ENCODE data around the gene NKAPD1.
A peak's percentile ranks its signal among the peaks of the same experiment; 100 is the strongest.

NKAPD1 gene

DNA sequence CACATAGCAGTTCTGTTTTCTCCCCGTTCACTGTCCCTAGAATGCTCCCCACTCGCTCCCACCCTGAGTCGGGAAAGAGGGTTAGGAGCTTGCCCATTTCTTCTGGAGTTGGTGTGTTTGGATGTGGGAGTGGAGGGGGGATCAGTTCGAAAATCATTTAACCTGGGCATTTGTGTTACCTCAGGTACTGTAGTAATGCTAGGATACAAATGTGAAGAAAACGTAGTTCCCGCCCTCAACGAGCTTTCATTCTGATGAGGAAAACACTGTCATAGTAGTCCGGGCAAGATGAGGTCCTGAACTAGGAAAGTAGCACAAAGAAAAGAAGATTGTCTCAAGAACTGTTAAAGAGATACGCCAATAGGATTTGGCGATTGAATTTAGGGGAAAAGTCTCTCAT lies 13.1 kb downstream of the NKAPD1 start:
- DNase-seq = peak in 2 of 3 donors; percentile 17 to 21

DNA sequence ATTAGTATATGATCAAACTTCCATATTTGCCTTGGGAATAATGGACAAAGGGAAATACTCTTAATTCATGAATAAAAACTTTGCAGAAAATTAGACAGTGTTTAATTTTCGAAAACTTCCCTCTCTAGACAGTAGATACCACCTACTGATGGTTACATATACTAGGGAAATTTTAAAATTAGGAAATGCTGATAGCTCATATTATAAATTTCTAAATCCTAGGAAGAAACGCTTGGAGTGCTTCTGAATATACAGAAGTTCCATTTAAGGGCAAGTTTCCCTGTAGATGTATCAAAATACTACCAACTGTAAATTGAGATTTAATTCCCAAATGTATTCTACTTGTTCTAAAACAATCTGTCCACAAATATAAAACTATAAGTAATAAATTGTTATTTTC lies 21.2 kb downstream of the NKAPD1 start:
- peak in 2 of 3 donors; percentile 45 to 57 for DNase-seq

DNA sequence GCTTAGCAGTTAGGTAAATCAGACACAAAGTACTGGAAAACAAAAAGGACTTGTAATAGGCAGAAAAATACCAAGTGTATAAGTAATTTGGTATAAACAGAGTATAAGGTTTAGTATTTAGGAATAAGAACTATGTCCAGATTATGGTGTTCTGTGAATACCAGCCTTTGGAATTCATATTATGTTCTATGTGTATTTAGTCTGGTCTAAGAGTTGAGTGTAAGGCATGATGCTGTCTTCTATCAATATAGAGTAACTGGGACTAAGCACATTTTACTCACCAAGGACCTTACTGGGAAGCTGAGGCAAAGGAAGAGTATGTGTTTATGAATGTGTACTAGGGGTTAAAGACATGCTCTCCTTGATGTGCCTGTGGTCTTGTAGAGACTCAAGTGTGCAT lies 22.1 kb downstream of the NKAPD1 start:
- DNase-seq = no peak

DNA sequence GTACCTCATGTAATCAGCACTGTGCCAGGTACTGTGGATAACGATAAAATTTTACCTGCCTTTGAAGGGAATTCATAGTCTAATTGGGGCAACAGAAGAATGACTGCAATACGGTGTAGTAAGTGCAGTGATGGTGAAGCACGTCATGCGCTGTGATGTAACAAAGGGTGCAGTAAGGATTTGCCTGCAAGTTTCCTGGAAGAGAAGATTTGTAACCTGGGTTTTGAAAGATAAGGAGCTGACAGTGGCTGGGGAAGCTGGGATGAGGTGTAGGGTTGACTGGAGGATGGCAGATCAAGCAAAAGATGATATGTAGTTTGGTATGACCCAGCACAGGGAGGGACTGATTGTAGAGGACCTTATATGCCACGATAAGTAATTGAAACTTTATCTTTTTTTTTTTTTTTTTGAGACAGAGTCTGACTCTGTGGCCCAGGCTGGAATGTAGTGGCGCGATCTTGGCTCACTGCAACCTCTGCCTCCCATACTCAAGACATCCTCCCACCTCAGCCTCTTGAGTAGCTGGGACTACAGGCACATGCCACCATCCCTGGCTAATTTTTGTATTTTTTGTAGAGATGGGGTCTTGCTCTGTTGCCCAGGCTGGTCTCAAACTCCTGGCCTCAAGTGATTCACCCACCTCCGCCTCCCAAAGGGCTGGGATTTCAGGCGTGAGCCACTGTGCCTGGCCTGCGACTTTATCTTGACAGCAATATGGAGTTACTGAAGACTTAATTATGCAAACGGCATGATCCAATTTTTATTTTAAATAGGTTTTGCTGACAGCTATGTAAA lies 23.8 kb downstream of the NKAPD1 start:
- no peak for DNase-seq

DNA sequence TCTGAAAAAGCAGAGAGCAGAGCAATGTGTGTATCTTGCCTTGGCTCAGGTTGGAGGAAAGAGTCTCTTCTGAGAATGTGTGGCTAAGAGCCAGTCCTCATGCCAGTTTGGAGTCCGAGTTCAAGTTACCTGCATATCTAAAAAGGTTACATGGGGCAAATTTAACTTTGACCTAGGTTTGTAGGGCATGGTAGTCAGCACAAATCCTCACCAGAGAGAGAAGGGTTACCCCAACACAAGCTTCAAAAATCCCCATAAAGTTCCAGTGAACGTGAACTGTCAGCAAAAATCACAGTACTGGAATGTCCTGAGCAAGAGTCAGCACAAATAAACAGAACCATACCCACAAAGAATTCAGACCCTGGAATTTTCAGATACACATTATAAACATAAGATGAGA lies 26.4 kb downstream of the NKAPD1 start:
- DNase-seq = peak; percentile 68 to 90 (median 78)

DNA sequence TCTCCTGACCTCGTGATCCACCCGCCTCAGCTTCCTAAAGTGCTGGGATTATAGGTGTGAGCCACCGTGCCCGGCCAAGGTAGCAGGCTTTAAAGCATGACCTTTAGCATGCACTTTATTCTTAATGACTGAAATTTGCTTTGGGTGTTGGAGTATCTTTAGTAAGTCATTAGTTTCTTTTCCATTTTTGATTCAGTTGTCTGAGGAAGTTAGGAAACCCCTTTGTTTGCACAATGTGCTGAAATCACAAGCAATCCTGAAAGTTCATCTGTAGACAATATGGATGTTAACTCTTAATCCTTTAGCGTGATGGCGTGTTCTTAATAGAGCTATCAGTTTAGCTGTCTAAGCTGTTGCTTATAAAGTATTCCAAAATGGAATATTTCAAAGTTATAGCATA lies 29.3 kb downstream of the NKAPD1 start:
- peak; percentile 70 to 93 (median 92) for DNase-seq

DNA sequence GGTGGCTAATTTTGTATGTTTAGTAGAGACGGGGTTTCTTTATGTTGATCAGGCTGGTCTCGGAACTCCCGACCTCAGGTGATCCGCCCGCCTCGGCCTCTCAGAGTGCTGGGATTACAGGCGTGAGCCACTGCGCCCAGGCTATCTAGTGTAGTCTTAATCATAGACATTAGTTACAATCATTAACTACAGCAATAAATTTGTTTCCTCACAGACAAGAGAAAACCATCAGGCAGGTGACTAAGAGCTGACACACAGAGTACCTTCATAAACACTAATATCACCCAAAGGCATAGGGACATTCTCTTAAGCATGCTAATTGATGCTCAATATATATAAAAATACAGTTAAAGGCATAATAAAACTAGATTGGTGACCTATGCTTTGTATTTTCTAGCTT lies 32.0 kb downstream of the NKAPD1 start:
- no peak for DNase-seq

DNA sequence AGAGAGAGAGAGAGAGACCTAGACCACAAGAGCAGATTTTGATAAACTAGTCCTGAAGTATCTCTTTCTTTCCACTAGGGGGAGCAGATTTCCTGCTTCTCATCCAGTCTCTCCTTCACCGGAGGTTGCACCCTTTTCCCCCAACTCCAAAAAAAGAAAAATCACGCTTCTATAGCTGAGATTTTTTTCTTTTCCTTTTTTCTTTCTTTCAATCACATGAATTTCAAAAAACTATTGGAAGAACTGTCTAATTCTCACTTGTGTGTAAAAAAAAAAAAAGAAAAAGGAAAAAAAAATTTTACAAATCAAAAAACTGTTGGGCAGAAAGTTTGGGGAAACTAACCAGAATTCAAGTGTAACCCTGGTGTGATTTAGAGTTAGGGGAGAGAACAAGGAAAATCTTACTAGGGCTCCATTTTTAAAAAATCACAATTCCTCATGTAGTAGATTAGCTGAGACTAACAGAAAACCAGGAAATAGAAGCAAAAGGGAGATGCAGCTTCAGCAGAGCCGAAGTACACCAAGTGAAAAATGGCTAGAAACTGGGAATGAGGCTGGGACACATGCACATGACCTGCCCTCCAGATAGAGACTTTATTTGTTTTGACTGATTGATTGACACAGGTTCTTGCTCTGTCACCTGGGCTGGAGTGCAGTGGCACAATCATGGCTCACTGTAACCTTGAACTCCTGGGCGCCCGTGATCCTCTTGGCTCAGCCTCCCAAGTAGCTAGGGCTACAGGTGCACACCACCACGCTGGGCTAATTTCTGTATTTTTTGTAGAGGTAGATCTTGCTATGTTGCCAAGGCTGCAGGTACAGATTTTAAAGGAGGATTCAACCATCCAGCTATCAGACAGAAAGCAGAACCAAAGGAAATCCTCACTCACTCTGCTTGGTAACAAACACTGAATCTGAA lies 39.7 kb downstream of the NKAPD1 start:
- DNase-seq = peak; percentile 68 to 88 (median 80)

DNA sequence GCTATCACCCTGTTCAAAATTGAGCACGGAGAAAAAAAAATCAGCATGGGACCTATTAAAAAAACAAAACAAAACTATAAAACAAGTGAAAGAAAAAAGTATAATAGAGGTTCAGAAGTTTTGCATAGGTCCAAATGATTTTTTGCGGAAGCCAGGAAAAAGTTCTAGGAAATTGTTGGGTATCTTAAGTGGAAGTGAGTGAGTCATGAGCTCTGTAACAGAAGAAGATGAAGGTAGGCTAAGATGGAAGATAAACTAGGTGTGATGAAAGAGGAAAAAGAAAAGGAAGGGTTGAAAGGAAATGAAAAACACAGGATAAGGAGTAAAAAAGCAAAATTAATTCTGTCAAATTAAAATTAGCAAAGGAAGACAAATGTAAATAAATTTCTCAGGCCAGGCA lies 40.4 kb downstream of the NKAPD1 start:
- DNase-seq = no peak

DNA sequence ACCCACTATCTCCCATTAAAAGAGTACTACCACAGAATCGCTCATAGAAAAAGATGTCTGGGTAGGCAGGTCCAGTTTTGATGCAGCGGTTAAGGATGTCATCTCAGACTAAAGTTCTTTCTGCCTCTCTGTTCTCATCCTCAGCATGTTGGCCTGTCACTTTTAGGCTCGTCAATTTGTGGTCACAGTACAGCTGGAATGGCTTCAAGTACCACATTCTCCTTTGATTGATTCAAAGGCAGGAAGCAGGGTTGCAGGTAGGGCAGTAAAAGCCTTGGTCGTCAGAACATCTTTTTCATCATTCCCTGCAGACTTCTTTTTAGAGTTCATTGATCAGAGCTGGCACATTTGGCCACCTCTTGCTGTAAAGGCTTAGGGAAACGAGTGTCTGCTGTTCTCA lies 41.3 kb downstream of the NKAPD1 start:
- no peak for DNase-seq

DNA sequence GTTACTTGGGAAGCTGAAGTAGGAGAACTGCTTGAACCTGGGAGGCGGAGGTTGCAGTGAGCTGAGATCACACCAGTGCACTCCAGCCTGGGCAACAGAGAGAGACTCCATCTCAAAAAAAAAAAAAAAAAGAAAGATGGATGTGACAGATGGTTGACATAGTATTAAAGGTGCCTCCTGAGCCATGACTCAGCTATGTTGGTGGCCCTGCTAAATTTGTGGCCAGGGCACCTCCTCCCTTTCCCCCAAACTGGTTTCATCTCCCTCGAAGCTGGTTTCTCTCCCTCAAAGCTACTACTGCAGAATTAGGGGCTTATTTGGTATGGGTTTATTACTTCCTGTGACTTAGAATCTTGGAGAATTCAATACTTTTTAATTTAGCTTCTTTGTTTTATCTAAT lies 44.1 kb downstream of the NKAPD1 start:
- no peak for DNase-seq

DNA sequence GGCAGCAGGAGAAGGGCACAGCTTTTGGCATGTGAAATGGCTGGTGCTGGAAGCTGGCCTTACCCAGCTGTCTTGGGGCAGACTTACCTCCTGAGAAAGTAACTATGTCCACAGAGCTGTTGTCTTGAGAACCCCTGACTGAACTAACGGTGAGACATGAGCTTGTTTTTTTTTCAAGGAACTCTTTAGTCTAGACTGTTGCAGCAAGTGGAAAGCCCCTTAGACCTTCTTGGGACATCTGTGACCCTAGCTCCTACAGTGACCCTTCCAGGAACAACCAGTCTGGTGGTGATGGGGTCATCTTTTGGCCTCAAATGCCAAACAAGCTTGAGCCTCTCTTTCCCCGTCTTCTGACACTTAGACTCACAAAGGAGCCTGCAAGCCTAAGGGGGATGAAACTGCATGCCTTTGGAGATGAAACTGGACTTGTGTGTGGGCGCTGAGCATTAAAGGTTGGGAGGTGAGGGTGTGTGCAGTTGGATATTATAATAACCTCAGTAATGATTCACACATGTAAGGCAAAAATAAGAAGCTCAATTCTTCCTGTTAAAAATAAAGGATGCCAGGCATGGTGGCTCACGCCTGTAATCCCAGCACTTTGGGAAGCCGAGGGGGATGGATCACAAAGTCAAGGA lies 48.0 kb downstream of the NKAPD1 start:
- peak; percentile 68 to 81 (median 73) for DNase-seq

DNA sequence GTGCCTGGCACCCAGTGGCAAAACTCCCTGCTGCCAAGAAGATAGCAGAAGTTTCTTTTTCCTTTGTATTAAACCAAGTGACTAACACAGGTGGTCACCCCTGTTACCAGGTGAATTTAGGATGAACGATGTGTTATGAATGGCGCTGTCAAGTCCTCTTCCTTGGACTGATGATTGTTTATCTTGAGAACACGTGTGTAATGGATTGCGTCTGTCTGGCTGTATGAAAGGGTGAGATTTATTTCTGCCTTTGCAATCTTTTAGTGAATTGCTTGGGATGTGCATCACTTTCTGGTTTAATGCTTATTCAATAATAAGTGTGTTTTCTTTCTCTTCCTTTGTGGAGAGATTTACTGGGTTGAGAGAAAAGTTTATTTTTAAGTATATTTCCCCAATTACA lies 49.0 kb downstream of the NKAPD1 start:
- no peak for DNase-seq

DNA sequence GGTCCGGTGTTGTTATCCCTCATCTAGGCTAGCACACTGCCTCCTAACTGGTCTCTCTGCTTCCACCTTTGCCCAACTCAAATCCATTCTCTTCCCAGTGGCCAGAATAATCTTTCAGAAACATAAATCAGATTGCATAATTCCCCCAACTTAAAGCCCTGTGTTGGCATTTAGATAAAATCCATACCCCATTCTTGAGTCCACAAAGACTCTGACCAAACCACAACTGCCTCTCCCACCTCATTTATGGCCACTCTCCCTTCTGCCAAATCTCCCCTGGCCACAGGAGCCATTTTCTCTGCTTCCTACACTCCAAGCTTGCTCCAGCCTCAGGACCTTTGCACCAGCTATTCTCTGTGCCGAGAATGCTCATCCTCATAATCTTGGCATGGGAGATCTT lies 53.0 kb downstream of the NKAPD1 start:
- no peak for DNase-seq

DNA sequence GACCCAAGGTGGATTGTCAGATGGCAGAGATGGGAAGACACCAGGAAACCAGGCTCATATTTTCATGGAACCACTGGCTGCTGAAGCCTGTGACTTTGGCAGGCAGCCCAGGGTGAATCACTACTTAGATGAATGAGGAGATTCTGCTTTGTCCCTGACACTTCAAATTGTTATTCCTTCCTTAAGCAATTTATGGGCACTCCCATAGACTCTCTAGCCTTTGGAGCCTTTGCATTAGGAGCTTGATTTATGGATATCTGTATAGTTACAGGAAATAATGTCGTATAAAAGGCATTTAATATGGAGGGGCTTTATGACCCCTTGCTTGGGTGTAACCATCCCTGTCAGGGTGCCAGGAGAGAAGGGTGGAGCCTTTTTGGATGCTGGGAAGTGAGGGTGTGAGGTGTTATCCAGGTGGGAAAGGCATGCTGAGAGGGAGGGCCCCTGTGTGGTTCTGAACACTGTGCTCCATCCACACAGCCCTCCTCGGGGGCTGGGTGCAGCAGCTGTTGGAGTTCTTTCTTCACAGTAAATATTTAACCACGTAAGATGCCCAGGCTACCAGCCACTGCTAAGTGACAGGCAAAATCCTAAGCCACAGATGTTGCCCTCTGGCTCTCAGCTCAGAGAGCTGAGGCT lies 54.5 kb downstream of the NKAPD1 start:
- peak; percentile 58 to 68 (median 65) for DNase-seq

DNA sequence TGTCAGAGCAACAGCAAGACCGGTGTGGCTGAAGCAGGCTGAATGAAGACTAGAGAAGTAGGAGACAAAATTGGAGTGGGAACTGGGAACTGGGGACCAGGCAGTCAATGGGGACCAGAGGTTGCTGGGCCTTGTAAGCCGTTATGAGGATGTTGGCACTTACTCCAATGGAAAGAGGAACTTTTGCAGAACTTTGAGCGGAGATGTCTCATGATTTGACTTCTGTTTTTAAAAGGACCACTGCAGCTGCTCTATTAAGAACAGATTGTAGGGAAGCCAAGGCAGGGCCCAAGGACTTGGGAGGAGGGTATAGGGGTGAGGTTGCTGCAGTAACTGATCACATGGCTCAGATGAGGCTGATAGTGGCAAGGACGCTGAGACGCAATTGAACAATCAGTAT lies 55.6 kb downstream of the NKAPD1 start:
- DNase-seq = peak; percentile 71 to 83 (median 80)

DNA sequence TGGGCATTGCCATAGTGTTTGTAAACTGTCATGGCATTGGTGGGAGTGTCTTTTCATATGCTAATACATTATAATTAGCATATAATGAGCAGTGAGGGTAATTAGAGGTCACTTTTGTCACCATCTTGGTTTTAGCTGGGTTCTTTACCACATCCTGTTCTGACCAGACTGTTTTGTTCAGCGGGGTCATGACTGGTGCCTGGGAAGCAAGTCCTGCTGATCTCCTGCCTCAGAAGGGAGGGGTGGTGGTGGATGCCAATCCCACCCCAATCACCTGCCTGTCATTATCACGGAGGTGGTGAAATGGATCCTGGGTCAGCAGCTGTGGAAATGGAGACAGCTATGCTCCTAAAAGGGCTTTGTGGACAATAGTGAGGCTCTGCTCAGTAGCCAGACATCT lies 58.6 kb downstream of the NKAPD1 start:
- DNase-seq = no peak

DNA sequence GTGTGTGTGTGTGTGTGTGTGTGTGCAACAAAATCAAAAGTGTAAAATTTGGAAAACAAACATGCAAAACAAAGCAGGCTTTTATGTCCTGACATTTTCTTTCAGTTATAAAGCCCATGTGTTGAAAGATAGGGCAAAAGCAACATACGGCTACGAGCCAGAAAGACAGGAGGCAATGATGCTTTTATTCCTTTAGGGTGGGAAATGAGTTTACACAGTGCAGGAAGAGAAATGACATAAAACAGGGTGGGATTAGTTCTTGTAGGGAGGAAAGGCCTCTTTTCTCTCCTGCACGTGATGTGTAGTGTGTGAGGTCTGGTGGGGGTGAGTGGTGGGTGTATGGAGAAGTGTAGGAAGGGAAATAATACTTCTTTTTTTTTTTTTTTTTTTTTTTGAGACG lies 60.4 kb downstream of the NKAPD1 start:
- no peak for DNase-seq
